GM19438 (cell line): ENCODE measurements around the gene CHCHD3.
"Not testable (repeated sequence)": the region's sequence is repeated elsewhere in the genome, so short reads cannot be mapped to it uniquely, and the experiment has no call there.

Source experiments
- ATAC-seq: cut with Tn5 transposase; IDR thresholded peaks from one replicate; pipeline ENCODE4 v1.9.1; 2021; ENCODE audit warnings: low read depth; ENCODE audit not compliant: unreplicated experiment

CHCHD3 gene

DNA sequence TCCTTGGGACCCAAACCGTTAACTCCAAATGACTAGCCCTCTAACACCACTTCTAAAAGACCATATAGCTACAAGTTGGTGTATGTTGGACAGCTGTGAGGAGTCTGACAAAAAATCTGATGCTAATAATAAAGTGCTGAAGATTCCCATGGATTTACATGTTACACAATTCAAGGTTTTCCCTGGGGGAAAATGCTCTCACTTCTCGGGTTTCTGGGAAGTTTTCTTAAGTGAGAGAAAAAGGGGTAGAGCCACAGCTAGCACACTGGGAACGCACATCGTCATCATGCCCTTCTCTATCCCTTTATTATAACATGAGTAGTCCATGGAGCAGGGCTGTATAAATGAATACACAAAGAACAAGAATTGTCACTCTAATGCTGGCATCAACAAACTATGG is 162.1 kb downstream of the CHCHD3 start:
- ATAC-seq: no peak

DNA sequence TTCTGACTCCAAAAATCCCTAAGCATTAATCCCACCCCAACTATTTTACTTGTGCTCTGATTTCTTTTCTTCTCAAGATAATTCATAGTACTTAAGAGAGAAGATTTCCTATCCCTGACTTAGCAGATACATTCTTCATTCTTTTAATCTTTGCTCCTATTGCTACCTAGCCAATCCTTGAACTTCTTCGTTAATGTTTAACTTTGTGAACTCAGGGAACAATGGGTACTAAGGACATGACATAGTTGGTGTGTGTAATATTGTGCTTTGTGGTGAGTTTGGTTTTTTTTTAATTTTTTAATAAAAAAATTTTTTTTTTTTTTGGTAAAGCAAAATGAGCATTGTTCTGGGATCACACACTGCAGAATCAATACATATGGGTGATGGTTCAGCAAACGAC is 166.2 kb downstream of the CHCHD3 start:
- ATAC-seq: no peak

DNA sequence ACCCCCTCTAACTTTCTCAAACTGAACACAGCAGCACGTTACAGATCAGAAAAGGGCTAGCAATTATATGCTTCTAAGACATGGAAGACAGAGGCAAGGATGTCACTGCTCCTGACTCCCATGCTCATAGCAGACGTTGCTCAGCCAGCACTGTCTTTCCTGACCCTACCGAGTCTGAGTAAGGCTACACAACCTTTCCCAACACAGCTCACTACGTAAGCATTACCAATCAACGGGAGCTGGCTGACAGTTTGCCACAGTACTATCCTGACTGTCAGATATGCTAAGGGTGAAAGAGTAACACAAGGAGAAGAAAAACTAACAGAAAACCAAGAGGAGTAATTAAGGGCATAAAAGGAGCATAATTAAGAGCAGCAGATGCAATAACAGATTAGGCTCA is 171.2 kb downstream of the CHCHD3 start:
- ATAC-seq: no peak

DNA sequence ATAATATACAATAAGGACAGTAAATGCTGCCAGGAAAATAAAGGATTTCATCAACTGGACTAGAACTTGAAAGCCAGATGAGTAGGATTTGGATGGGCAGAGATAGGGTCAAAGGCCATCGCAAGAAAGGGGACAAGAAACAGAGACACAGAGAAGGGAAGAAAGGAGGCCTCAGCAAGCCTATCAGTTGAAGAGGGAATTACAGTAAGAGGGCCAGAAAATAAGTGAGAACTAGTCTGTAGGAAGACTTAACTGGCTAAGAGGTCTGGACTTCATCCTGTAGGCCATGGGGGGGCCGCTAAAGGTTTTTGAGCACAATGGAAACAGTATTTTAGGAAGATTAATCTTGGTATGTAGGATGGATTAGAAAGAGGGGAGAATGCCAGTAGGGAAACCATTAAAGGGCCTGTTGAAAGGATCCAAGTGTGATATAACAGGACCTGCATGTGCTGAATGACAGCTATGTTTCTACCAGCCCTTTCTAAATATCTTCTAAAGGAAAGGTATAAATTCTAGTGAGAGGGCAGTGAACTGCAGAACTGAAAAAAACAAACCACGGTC is 174.4 kb downstream of the CHCHD3 start:
- no peak for ATAC-seq

DNA sequence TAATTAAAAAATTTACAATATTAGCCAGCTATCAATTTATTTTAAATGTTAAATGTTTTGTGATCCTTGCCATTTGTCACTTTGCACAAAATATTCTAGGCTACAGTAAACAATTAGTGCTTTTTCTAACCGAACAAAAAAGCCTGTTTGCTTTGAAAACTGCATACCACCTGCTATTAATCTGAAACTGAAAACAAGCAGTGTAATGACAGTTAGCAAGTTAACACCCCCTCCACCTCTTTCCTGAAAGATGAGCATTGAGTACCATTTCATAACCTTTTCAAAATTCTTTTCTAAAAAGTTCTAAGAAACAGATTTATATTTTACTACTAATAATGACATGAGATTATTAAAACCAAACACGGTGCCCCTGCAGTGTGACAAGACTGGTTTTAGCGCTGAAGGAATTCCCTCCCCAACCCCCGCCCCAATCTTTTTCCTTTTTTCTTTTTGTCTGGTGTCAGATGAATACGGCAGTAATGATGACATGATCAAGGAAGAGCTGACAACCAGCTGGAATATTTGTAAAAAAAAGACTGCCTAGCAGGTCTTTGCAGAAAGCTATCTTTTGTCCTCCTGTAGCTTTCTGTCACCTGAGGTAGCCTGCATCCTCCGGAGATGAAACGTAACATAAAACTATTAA is 175.6 kb downstream of the CHCHD3 start:
- ATAC-seq: no peak

DNA sequence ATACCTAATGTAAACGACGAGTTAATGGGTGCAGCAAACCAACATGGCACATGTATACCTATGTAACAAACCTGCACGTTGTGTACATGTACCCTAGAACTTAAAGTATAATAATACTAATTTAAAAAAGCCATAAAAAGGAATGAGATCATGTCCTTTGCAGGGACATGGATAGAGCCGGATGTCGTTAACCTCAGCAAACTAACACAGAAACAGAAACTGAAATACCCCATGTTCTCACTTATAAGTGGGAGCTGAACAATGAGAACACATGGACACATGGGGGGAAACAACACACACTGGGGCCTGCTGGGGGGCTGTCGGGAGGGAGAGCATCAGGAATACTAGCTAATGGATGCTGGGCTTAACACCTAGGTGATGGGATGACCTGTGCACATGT is 176.8 kb downstream of the CHCHD3 start:
- ATAC-seq: not testable (repeated sequence)

DNA sequence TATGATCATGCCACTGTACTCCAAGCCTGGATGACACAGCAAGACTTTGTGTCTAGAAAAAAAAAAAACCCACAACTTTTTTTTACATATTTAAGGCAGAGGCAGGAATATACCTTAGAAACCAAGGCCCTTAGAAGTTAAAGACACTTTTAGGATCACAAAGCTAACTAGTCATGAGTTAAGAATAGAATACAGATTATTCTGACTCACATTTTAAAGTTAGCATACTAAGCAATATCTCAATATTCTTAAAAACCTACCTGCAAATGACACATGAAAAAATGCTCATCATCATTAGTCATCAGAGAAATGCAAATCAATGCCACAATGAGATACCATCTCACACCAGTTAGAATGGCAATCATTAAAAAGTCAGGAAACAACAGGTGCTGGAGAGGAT is 177.7 kb downstream of the CHCHD3 start:
- ATAC-seq: no peak

DNA sequence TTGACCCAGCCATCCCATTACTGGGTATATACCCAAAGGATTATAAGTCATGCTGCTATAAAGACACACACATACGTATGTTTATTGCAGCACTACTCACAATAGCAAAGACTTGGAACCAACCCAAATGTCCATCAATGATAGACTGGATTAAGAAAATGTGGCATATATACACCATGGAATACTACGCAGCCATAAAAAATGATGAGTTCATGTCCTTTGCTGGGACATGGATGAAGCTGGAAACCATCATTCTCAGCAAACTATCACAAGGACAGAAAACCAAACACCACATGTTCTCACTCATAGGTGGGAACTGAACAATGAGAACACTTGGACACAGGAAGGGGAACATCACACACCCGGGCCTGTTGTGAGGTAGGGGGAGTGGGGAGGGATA is 179.6 kb downstream of the CHCHD3 start:
- not testable (repeated sequence) for ATAC-seq

DNA sequence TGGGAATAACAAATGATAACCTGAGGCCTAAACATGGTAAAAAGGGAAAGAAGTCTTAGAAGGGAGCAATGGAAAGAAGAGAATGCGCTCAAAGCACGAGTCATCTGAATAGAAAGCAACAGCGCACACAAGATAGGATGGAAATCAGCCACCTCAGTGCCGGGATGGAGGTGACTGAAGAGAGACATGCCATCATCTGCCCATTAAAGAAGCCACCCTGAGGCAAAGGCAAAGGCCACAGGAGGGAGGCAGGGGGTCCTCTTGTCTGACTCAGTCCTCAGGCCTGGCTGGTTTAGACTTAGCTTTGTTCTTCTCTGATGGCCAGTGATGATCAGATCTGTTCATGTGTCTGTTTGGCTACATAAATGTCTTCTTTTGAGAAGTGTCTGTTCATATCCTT is 180.6 kb downstream of the CHCHD3 start:
- ATAC-seq: no peak

DNA sequence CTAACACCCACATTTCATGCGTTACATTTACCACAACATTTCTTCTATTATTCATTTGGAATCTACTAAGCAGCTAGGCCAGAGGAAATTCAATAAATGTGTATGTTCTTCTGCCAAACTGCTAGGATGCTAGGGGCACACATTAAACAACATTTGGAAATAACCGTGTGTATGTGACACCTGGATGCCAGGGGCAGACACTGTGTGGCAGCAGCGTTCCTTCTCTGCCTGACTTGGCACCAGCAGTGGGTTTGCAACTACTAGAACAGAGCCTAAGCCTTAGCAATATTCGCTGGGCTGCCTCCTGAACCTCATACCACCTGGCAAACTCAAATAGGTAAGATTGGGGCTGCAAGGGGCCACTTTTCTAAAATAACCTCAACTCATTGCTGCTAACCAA is 182.1 kb downstream of the CHCHD3 start:
- no peak for ATAC-seq

DNA sequence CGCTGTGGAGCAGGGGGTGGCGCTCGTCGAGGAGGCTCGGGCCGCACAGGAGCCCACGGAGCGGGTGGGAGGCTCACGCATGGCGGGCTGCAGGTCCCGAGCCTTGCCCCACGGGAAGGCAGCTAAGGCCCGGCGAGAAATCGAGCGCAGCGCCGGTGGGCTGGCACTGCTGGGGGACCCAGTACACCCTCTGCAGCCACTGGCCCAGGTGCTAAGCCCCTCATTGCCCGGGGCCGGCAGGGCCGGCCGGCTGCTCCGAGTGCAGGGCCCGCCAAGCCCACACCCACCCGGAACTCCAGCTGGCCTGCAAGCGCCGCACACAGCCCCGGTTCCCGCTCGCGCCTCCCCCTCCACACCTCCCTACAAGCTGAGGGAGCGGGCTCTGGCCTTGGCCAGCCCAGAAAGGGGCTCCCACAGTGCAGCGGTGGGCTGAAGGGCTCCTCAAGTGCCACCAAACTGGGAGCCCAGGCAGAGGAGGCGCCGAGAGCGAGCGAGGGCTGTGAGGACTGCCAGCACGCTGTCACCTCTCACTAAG is 183.2 kb downstream of the CHCHD3 start:
- ATAC-seq: not testable (repeated sequence)

DNA sequence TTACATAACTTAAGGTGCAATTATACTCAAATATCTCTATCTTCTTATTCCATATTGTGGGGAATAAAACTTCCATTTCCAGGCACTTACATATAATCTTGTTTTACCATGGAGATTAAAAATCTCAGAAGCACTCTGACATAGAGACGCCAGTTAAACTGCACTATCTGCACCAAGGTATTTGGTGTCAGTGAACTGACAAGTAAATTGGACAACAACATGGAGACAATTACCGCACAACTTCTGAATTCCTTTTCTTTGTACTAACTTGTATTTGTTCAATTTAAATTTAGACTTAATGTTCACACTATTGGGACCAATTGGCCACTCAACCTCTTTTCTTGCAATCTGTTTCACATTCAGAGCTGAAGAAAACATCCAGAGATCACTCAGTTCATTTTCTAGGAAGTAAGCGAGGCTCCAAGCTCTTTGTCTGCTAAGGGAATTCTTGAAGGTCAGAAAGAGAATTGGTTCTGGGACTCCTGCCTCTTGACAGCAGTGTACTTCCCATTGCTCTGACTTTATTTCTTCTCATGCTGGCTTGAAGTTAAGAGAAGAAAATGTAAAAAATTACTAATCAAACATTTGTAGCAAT is 184.7 kb downstream of the CHCHD3 start:
- no peak for ATAC-seq

DNA sequence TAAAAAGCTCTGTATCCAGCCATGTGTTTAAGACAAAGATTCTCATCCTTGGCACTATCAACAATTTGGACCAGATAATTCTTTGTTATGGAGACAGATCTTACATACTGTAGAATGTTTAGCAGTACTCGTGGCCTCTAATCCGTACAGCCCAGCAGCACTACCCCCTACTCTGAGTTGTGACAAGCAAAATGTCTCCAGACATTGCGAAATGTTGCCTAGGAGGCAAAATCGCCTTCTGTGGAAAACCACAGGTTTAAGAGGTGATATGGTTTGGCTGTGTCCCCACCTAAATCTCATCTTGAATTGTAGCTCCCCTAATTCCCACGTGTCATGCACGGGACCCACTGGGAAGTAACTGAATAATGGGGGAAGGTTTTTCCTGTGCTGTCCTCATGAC is 186.7 kb downstream of the CHCHD3 start:
- no peak for ATAC-seq

DNA sequence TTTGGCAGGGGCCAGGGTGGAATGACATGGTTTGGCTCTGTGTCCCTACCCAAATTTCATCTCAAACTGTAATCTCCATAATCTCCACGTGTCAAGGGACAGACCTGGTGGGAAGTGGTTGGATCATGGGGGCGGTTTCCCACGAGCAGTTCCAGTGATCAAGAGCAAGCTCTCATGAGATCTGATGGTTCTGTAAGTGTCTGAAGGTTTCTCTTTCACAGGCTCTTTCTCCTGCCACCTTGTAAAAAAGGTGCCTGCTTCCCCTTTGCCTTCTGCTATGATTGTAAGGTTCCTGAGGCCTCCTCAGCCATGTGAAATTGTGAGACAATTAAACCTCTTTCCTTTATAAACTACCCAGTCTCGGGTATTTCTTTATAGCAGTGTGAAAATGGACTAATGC is 188.3 kb downstream of the CHCHD3 start:
- no peak for ATAC-seq

DNA sequence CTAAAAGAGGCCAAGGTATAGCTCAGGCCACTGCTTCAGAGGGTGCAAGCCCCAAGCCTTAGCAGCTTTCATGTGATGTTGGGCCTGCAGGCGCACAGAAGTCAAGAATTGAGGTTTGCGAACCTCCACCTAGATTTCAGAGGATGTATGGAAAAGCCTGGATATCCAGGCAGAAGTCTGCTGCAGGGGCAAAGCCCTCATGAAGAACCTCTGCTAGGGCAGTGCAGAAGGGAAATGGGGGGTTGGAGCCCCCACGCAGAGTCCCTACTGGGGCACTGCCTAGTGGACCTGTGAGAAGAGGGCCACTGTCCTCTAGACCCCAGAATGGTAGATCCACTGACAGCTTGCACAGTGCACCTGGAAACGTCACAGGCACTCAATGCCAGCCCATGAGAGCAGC is 189.1 kb downstream of the CHCHD3 start:
- ATAC-seq: not testable (repeated sequence)

DNA sequence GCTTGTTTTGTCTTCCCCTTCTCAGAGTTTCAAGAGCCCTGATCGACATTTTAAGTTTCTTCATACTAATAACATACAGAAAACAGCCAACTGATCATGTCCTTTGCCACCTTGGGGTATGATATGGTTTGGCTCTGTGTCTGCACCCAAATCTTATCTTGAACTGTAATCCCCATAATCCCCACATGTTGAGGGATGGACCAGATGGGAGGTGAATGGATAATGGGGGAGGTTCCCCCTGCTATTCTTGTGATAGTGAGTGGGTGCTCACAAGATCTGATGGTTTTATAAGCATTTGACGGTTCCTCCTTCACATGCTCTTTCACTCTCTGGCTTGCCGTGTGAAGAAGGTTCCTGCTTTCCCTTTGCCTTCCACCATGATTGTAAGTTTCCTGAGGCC is 190.3 kb downstream of the CHCHD3 start:
- ATAC-seq: no peak

DNA sequence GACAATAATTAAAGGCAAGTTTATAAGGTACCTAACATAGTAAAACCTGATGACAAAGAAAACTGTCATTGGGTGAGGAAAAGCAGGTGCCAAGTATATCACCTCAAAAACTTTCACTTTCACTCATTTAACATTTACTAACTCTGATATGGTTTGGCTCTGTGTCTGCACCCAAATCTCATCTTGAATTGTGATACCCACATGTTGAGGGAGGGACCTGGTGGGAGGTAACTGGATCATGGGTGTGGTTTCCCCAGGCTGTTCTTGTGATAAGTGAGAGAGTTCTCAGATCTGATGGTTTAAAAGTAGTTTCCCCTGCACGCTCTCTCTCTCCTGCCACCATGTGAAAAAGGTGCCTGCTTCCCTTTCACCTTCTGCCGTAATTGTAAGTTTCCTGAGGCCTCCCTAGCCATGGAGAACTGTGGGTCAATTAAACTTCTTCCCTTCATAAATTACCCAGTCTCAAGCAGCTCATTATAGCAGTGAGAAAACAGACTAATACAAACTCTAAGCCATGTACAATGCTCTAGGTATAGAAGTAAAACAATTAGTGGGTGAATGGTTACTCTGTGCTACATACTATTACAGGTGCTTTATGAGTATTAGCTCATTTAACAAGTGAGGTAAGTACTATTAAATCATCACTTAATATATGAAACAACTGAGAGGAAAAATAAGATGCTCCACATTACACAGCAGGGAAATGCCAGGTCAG is 199.0 kb downstream of the CHCHD3 start:
- ATAC-seq: no peak

DNA sequence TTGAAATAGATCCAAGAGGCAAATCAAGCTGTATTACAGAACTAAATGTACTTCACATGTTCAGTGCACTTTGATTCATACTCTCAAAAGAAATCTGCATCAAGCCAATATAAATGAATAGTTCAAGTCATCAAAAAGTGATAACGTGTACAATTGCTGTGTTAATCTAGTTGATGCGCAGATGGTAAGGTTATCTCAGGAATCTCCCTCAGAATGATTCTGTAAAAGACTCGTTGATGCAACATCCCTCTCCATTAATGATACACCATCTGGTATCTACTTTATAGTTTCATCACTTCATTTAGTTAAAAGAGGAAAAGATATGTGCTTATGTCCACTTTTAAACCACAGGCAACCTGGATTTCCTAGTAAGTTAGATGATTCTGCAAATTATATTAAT is 200.6 kb downstream of the CHCHD3 start:
- no peak for ATAC-seq

DNA sequence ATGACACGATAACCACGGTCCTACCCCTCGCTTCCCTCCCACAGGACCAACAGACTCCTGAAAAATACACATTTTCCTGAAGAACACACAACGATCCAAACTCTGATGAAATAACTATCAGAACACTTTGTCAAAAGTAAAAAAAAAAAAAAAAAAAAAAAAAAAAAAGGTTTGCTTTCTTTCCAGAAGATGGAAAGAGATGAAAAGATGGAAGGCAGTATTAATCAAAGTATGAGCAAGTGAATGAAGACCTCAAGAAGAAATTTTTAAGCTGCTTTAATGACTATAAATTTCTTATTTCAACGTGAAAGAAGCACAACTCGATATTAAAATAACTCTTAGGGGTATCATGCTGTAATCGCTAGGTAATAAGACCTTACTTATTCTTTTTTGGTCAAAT is 202.3 kb downstream of the CHCHD3 start:
- ATAC-seq: no peak

DNA sequence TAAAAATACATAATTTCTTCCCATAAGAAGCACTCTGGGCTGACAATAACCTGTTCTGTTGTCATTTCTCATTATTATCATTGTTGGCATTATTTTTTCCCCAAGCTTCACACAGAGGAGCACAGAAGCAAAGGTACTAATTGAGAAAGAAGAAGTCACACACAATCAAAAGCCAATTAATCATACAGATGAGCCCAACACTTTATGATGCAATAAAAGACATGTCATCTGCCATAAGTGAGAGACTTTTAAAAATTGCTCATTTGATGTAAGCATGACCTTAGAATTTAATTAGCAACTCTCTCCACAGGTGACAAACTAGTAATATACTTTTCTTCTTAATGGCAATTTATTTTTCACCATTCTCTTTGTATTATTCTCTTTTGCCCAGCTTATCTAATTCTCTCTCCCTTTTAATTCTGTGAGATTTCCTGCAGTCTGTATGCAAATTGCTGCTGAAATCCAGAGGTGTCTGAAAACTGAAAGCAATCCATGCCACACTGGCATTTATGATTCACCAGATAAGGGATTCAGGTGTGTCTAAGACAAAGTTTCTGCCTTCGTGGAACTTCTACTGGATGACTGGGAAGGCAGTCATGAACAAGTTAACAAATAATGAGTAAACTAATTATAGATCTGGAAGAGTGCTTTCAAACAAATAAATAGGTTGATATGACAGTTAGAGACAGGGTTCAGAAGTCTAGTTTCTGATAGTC is 203.5 kb downstream of the CHCHD3 start:
- ATAC-seq: no peak

DNA sequence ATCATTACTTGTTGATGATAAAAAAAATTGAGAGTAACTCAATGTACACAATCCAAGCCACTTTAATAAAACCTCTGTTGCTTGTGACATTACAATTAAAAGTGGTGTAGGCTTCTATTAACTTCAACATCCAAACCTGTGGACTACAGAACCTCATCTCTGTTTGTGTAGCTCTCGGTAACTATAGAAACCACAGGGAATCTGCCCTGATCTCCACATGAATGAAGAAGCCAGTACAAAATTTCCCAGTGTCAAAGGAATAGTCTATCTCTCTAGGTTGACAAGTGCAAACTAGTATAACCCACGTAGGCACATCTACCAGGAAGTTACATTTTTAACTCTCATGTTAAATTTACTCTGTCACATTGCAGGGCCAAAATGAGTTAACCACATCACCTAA is 204.3 kb downstream of the CHCHD3 start:
- ATAC-seq: no peak
